Mucosa of rectum (tissue), 2 donors: ENCODE measurements around the gene BEND5.

ENCODE experiments used
- H3K27ac ChIP-seq, 2 donors: one replicate each; pipeline ENCODE4 v1.7.0; 2013; ENCODE audit warnings: inconsistent platforms in 2 of 2, low read depth in 2 of 2, low read length in 2 of 2
- H3K27me3 ChIP-seq, 2 donors: one replicate each; pipeline ENCODE4 v1.7.0; 2013; ENCODE audit warnings: low read length in 2 of 2; ENCODE audit not compliant: control insufficient read depth in 2 of 2, insufficient read depth in 2 of 2
- H3K36me3 ChIP-seq, 2 donors: one replicate each; pipeline ENCODE4 v1.7.0; 2013; ENCODE audit warnings: low read length in 2 of 2; ENCODE audit not compliant: control insufficient read depth in 2 of 2, insufficient read depth in 2 of 2
- H3K4me1 ChIP-seq, 2 donors: one replicate each; pipeline ENCODE4 v1.7.0; 2013; ENCODE audit warnings: low read length in 2 of 2, mild to moderate bottlenecking in 1 of 2; ENCODE audit not compliant: control insufficient read depth in 2 of 2, insufficient read depth in 2 of 2
- H3K4me3 ChIP-seq, 2 donors: one replicate each; pipeline ENCODE4 v1.7.0; 2013; ENCODE audit warnings: low read length in 2 of 2
- H3K9ac ChIP-seq, 2 donors: one replicate each; pipeline ENCODE4 v1.7.0; 2013; ENCODE audit warnings: low read length in 2 of 2, low read depth in 1 of 2, mild to moderate bottlenecking in 1 of 2
- H3K9me3 ChIP-seq, 2 donors: one replicate each; pipeline ENCODE4 v1.7.0; 2013; ENCODE audit warnings: low read length in 2 of 2; ENCODE audit not compliant: control insufficient read depth in 2 of 2
- donor health status: healthy.
- donor health status: Normal muscosa, but diverticular disease.

The BEND5 gene

DNA sequence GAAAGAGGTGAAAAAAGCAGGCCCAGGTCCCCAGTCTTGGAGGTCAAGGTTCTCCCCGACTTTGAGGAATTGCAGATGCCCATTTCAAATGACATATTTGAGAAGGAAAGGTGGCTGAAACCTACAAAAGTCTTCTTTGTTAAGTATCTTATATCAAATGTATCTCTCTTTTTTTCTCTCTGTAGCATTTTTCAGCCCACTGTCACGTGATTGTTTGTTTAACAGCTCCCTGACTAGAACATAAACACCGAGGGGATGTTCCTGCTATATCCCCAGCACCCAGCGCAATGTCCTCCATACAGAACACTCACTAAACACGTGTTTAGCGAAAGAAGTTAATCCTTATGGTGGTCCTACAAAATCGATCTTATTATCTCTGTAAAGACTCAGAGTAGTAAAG lies 27.6 kb downstream of the BEND5 start:
- H3K27ac ChIP-seq = no peak overlapping the region
- H3K4me1 ChIP-seq = no peaks in the 10 kb centered on the region
- no peaks in the 10 kb centered on the region for H3K27me3 ChIP-seq
- H3K36me3 ChIP-seq = no peaks in the 10 kb centered on the region
- H3K9ac ChIP-seq = no peak overlapping the region
- H3K4me3 ChIP-seq = no peak overlapping the region
- H3K9me3 ChIP-seq = no peaks in the 10 kb centered on the region

DNA sequence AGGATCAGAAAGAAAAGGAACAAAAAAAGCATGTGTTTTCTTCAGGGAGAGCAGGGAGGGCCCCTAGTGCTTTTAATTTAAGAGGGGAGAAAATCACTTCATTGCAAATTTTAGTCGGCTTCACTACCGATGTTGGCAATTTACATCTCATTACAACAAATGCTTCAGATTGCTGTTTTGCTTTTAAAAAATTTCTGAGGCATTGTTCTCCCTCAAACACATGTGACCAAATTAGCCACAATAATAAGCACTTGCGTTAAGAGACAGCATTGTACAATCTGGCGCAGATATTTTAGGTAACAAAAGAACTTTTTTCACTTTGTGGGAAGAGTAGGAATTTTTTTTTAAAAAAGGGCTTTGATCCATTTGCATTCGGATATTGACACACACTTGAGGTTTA lies 29.8 kb downstream of the BEND5 start:
- no peaks in the 10 kb centered on the region for H3K4me1 ChIP-seq
- no peak overlapping the region for H3K4me3 ChIP-seq
- H3K9me3 ChIP-seq = no peaks in the 10 kb centered on the region
- H3K27me3 ChIP-seq = no peaks in the 10 kb centered on the region
- no peak overlapping the region for H3K9ac ChIP-seq
- H3K27ac ChIP-seq = no peak overlapping the region
- peaks cover 0 to 3% of the 10 kb centered on the region in 2 donors for H3K36me3 ChIP-seq

DNA sequence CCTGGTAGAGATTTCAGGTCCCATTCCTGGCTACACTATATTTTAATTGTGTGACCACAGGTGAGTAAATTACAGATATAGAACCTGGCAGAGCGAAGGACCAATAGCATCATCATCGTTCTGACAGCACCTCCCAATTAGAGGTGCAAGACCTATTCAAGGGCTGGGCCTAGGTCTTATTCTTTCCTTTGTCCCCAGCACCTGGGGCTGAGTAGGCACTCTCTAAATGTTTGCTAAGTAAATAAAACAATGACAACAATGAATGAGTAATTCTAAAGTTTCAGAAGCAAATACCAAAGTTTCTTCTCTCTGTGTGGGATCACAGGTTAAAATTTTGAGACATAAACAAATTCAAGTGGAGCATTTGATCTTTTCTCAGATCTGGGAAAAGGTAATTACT lies 32.7 kb downstream of the BEND5 start:
- Histone ChIP-seq H3K9ac (no peak overlapping the region), H3K27me3 (no peaks in the 10 kb centered on the region), H3K4me3 (no peak overlapping the region), H3K9me3 (no peaks in the 10 kb centered on the region), H3K4me1 (no peaks in the 10 kb centered on the region), H3K27ac (no peak overlapping the region), H3K36me3 (peaks cover 0 to 3% of the 10 kb centered on the region in 2 donors)

DNA sequence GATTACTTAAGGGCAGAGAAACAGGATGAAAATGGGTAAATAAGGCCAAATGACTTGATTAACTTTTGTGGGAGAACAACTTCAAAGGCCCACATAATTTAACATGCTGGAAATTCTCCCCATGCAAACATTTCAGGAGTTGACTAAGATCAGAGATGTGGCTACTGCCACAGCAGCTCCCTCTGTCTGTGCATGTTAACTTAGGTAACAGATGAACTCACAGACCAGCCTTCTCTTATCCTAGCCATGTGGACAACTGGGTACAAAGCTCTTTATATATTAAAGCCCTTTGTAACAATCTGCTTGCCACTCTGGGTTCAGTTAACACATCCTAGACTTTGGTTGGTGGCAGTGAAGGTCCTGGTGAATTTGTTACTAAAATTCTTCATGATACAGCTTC lies 33.2 kb downstream of the BEND5 start:
- Histone ChIP-seq H3K27ac (no peak overlapping the region), H3K9me3 (no peaks in the 10 kb centered on the region), H3K4me3 (no peak overlapping the region), H3K27me3 (no peaks in the 10 kb centered on the region), H3K9ac (no peak overlapping the region), H3K36me3 (peaks cover 0 to 3% of the 10 kb centered on the region in 2 donors), H3K4me1 (no peaks in the 10 kb centered on the region)

DNA sequence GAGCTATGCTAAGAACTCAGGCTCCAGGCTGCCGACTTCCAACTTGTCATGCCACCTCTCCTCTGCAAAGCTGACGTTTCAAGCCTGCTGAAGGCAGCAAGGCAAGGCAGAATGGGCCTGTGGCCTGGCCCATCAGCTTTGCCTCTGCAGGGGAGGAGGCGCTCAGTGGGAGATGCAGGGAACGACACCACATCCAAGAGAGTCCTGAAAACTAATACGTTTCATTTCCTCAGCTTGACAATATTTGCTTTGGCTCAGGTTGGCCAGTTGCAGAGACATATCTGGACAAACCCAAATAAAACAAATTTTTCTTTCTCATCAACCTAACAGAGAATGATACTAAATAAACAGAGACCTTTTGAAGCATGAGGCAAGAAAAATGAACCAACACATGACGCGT lies 35.3 kb downstream of the BEND5 start:
- H3K9me3 ChIP-seq = no peaks in the 10 kb centered on the region
- peaks cover 0 to 3% of the 10 kb centered on the region in 2 donors for H3K36me3 ChIP-seq

DNA sequence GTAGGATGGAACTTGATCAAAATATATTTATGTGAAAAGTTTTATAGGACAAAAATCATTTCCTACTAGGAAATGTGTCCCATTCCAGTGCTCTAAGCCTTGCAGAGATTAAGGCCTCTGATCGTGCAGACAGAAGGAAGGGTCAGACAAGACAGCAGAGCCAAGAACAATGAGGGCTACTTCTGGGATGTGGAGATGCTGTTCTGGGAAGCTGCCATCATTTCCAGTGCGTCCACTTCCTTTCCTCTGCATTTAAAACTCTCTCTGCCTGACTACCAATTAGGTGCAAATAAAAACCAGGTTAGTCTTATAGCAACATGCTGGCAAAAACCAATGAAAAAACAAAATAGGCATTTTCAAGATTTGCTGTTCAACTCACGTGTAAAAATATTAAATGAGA lies 36.1 kb downstream of the BEND5 start:
- Histone ChIP-seq H3K27ac (no peak overlapping the region), H3K36me3 (peaks cover 2 to 4% of the 10 kb centered on the region in 2 donors), H3K9me3 (no peaks in the 10 kb centered on the region), H3K4me3 (no peak overlapping the region), H3K27me3 (no peaks in the 10 kb centered on the region), H3K9ac (no peak overlapping the region), H3K4me1 (no peaks in the 10 kb centered on the region)

More for the DNA sequence above, 35.3 kb downstream of the BEND5 start:
- Histone ChIP-seq H3K27ac (no peak overlapping the region), H3K4me3 (no peak overlapping the region), H3K4me1 (no peaks in the 10 kb centered on the region), H3K9ac (no peak overlapping the region), H3K27me3 (no peaks in the 10 kb centered on the region)

DNA sequence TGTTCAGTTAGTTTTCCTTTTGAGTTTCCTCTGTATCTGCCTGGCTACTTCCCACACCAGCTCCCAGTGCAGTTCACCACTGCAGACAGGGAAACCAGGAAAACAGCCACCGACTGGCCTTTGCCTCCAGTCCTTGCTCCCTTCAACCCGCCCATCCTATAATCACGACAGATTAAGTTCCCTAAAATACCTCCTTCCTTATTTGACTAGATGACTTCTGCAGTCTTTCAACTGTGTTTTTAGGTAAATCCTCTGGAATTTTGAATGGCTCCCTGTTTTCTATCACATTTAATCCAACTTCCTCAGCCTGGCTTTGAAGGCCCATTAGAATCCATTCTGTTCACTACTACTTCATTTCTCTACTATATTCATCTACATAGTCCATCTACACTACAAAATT lies 37.6 kb downstream of the BEND5 start:
- no peaks in the 10 kb centered on the region for H3K9me3 ChIP-seq
- H3K4me3 ChIP-seq = no peak overlapping the region
- H3K36me3 ChIP-seq = peaks cover 4 to 13% of the 10 kb centered on the region in 2 donors
- H3K27me3 ChIP-seq = no peaks in the 10 kb centered on the region
- H3K4me1 ChIP-seq = no peaks in the 10 kb centered on the region
- H3K27ac ChIP-seq = no peak overlapping the region
- no peak overlapping the region for H3K9ac ChIP-seq

DNA sequence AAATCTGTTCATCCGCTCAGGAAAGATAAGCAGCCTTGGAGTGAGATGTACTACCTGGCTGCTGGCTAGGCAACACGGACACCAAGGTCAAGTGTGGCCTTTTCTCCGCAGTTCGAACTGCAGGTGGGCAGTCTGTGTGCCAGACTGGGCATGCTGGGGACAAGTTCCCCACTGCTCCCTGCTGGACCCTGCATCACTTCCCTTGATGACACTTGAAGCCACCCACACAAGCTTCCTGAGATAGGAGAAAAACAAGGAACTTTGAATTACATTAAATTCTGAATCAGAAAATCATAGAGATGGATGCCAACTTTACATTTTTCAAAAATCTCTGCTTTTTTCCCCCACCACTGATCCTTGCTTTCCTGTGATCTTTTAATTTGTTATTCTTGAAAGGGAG lies 38.3 kb downstream of the BEND5 start:
- Histone ChIP-seq H3K9ac (no peak overlapping the region), H3K9me3 (no peaks in the 10 kb centered on the region), H3K27me3 (no peaks in the 10 kb centered on the region), H3K4me1 (no peaks in the 10 kb centered on the region), H3K27ac (no peak overlapping the region), H3K36me3 (peaks cover 4 to 15% of the 10 kb centered on the region in 2 donors), H3K4me3 (no peak overlapping the region)

DNA sequence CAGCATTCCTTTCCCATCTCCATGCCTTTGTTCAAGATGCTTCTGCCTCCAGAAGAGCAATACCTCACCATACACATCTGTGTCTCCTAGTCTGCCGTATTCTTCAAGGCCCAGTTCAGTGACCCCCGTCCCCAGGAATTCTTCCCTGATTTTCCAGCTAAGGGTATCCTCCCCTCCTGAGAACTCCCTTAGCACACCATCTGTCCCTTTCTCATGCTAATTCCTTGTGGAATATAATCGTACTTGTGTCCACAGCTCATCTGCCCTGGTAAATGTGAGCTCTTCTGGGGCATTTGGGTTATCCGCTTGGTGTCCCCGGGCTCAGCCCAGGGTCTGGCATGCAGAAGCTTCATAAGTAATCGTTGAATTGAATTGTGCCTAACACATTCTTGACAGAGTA lies 40.9 kb downstream of the BEND5 start:
- no peaks in the 10 kb centered on the region for H3K4me1 ChIP-seq
- no peaks in the 10 kb centered on the region for H3K9me3 ChIP-seq
- peaks cover 4 to 12% of the 10 kb centered on the region in 2 donors for H3K36me3 ChIP-seq
- H3K27me3 ChIP-seq = no peaks in the 10 kb centered on the region
- H3K4me3 ChIP-seq = no peak overlapping the region
- no peak overlapping the region for H3K9ac ChIP-seq
- H3K27ac ChIP-seq = no peak overlapping the region

DNA sequence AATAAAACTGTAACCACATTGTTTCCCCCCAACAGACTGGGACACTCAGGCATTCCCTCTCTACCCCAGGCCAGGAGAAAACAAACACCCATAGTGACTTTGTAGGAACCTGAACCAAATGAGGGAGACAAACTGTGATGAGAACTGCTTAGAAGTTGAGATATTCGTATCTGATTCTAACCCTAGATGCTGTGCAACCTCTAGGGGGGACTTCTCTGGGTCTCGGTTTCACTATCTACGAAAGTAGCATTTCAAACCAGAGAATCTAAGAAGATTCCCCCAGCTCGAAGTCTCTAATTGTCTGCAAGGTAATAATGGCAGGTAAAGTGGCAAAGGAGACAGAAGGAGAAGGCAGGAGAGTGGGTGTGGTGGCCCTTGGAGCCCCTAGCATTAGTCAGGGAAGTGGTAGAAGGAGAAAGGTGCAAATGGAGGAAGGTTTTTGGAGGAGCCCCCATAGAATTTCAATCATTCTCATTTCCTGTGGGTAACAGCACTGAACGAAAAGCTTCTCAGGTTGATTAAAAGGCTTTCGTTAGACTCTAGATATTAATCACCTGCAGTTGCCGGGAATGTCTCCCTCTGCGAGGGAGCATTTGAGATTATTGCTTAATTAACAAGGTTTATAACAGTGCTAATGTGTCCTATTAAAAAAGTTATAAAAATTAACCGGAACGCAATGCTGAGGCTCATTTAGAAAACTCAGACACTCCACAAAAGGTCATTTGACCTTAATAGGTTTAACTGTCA lies 46.4 kb downstream of the BEND5 start:
- peaks cover 0 to 12% of the 10 kb centered on the region in 2 donors for H3K36me3 ChIP-seq
- no peak overlapping the region for H3K4me3 ChIP-seq
- H3K4me1 ChIP-seq = no peaks in the 10 kb centered on the region
- H3K27me3 ChIP-seq = no peaks in the 10 kb centered on the region
- no peak overlapping the region for H3K9ac ChIP-seq
- no peak overlapping the region for H3K27ac ChIP-seq
- no peaks in the 10 kb centered on the region for H3K9me3 ChIP-seq
